Astrocyte (in vitro differentiated cells and primary cell): ENCODE results near the gene MYCBP2. TPM values are rescaled to one million over a fixed set of nuclear protein-coding genes. Genes with fewer than 3 reads are reported as not detected.
"Not testable (repeated sequence)": the region's sequence is repeated elsewhere in the genome, so short reads cannot be mapped to it uniquely, and the experiment has no call there.

Source experiments
- DNase-seq: peaks from one replicate; pipeline ENCODE4 v3.0.0-alpha.2; 2010; ENCODE audit warnings: low read depth
- FAIRE-seq: peaks from 2 replicates; lab custom pipeline; 2011; peaks lifted over from hg19 to GRCh38; lab: Jason Lieb, UNC
- H2AFZ ChIP-seq: 2 replicates; pipeline ENCODE4 v1.6.0; 2012; ENCODE audit warnings: low read depth, low read length, inconsistent platforms
- H3K27ac ChIP-seq: 2 replicates; pipeline ENCODE4 v1.5.1; 2011; ENCODE audit warnings: low read depth, low read length, inconsistent platforms
- H3K27me3 ChIP-seq: 2 replicates; pipeline ENCODE4 v1.6.0; 2011; ENCODE audit warnings: low read length, inconsistent platforms; ENCODE audit not compliant: insufficient read depth
- H3K36me3 ChIP-seq: 2 replicates; pipeline ENCODE4 v1.5.1; 2011; ENCODE audit warnings: low read length, inconsistent platforms; ENCODE audit not compliant: insufficient read depth
- H3K4me1 ChIP-seq: 2 replicates; pipeline ENCODE4 v1.5.1; 2011; ENCODE audit warnings: low read length, inconsistent platforms; ENCODE audit not compliant: insufficient read depth
- H3K4me2 ChIP-seq: 2 replicates; pipeline ENCODE4 v1.6.0; 2012; ENCODE audit warnings: low read length, inconsistent platforms
- H3K4me3 ChIP-seq: 2 replicates; pipeline ENCODE4 v1.5.1; 2011; ENCODE audit warnings: low read depth, mild to moderate bottlenecking, low read length, inconsistent platforms; ENCODE audit not compliant: insufficient read depth
- H3K79me2 ChIP-seq: 2 replicates; pipeline ENCODE4 v1.6.0; 2012; ENCODE audit warnings: mild to moderate bottlenecking, low read length, inconsistent platforms; ENCODE audit not compliant: insufficient read depth
- H3K9ac ChIP-seq: 2 replicates; pipeline ENCODE4 v1.6.0; 2012; ENCODE audit warnings: mild to moderate bottlenecking, low read length, inconsistent platforms
- H3K9me3 ChIP-seq: 2 replicates; pipeline ENCODE4 v1.5.1; 2012; ENCODE audit warnings: low read depth, mild to moderate bottlenecking, low read length, inconsistent platforms; ENCODE audit not compliant: insufficient read depth
- H4K20me1 ChIP-seq: 2 replicates; pipeline ENCODE4 v1.6.0; 2012; ENCODE audit warnings: low read length, inconsistent platforms; ENCODE audit not compliant: insufficient read depth
- H3K27ac Mint-ChIP-seq: one replicate; pipeline ENCODE4 v1.8.0; 2021; ENCODE audit warnings: mild to moderate bottlenecking, mixed read lengths; ENCODE audit not compliant: unreplicated experiment
- H3K27me3 Mint-ChIP-seq: one replicate; pipeline ENCODE4 v1.8.0; 2021; ENCODE audit warnings: low read depth, mixed read lengths; ENCODE audit not compliant: unreplicated experiment
- H3K36me3 Mint-ChIP-seq: one replicate; pipeline ENCODE4 v1.8.0; 2021; ENCODE audit warnings: low read depth, mixed read lengths; ENCODE audit not compliant: unreplicated experiment
- H3K4me1 Mint-ChIP-seq: one replicate; pipeline ENCODE4 v1.8.0; 2021; ENCODE audit warnings: low read depth, mixed read lengths; ENCODE audit not compliant: unreplicated experiment
- H3K4me3 Mint-ChIP-seq: one replicate; pipeline ENCODE4 v1.8.0; 2021; ENCODE audit warnings: mild to moderate bottlenecking, moderate library complexity, mixed read lengths; ENCODE audit not compliant: unreplicated experiment
- H3K9me3 Mint-ChIP-seq: one replicate; pipeline ENCODE4 v1.8.0; 2021; ENCODE audit warnings: mild to moderate bottlenecking, mixed read lengths; ENCODE audit not compliant: unreplicated experiment
- CTCF ChIP-seq: IDR thresholded peaks from 2 replicates; pipeline ENCODE4 v1.5.1; 2011; ENCODE audit warnings: low read depth, mild to moderate bottlenecking, inconsistent platforms, low read length, moderate library complexity; ENCODE audit not compliant: insufficient read depth
- EZH2 ChIP-seq: IDR thresholded peaks from 2 replicates; pipeline ENCODE4 v1.6.1; 2012; ENCODE audit warnings: mild to moderate bottlenecking, low read length, inconsistent platforms; ENCODE audit not compliant: insufficient read depth
- total RNA-seq: library from RNA; stranded (reverse); gene quantifications from 2 replicates; pipeline ENCODE4 v1.2.1, GENCODE V29; 2021

Gene MYCBP2
- total RNA-seq, 1 donor from 2014 or later = 72.3 TPM

DNA sequence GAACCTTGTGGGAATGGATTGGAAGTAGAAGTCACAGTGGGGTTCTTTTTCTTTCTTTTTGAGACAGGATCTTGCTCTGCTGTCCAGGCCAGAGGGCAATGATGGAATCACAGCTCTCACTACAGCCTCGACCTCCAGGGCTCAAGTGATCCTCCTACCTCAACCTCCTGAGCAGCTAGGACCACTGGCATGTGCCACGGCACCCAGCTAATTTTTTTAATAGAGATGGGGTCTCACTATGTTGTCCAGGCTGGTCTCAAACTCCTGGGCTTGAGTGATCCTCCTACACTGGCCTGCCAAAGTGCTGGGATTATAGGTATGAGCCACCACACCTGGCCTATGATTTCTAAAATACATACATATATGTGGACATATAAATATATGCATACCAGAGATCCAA, 111.4 kb downstream of the MYCBP2 start:
- H3K4me1 Mint-ChIP-seq = peaks cover 8% of the 10 kb centered on the region
- FAIRE-seq = no peak
- H3K27ac ChIP-seq = no peak overlapping the region
- no peak overlapping the region for H3K9ac ChIP-seq
- H3K27me3 Mint-ChIP-seq = no peaks in the 10 kb centered on the region
- H3K4me3 ChIP-seq = no peak overlapping the region
- H3K36me3 ChIP-seq = peaks cover 3% of the 10 kb centered on the region
- H4K20me1 ChIP-seq = no peaks in the 10 kb centered on the region
- no peaks in the 10 kb centered on the region for H3K9me3 Mint-ChIP-seq
- H2AFZ ChIP-seq = no peak overlapping the region
- H3K4me1 ChIP-seq = peaks cover 10% of the 10 kb centered on the region
- no peaks in the 10 kb centered on the region for H3K79me2 ChIP-seq
- no peak overlapping the region for H3K27ac Mint-ChIP-seq
- H3K27me3 ChIP-seq = no peaks in the 10 kb centered on the region
- H3K9me3 ChIP-seq = no peaks in the 10 kb centered on the region
- H3K4me2 ChIP-seq = no peak overlapping the region
- peaks cover 2% of the 10 kb centered on the region for H3K36me3 Mint-ChIP-seq
- DNase-seq = no peak
- no peak overlapping the region for H3K4me3 Mint-ChIP-seq
- TF ChIP-seq CTCF (no peak), EZH2 (no peak)

GRCh38 chr13:77213644-77214043, 113.2 kb downstream of the MYCBP2 start:
- Mint-ChIP-seq H3K4me1 (peaks cover 8% of the 10 kb centered on the region), H3K27me3 (no peaks in the 10 kb centered on the region), H3K27ac (peak overlapping the region; percentile 4), H3K9me3 (no peaks in the 10 kb centered on the region), H3K36me3 (peaks cover 7% of the 10 kb centered on the region), H3K4me3 (no peak overlapping the region)
- Histone ChIP-seq H4K20me1 (no peaks in the 10 kb centered on the region), H3K4me2 (peak overlapping the region; percentile 47), H3K79me2 (no peaks in the 10 kb centered on the region), H3K4me3 (no peak overlapping the region), H3K4me1 (peaks cover 10% of the 10 kb centered on the region), H3K9me3 (no peaks in the 10 kb centered on the region), H3K27me3 (no peaks in the 10 kb centered on the region), H2AFZ (no peak overlapping the region), H3K36me3 (peaks cover 3% of the 10 kb centered on the region), H3K27ac (peak overlapping the region; percentile 24), H3K9ac (no peak overlapping the region)
- peak; percentile 52 for FAIRE-seq
- DNase-seq = peak; percentile 70
- TF ChIP-seq CTCF (no peak), EZH2 (no peak)

DNA sequence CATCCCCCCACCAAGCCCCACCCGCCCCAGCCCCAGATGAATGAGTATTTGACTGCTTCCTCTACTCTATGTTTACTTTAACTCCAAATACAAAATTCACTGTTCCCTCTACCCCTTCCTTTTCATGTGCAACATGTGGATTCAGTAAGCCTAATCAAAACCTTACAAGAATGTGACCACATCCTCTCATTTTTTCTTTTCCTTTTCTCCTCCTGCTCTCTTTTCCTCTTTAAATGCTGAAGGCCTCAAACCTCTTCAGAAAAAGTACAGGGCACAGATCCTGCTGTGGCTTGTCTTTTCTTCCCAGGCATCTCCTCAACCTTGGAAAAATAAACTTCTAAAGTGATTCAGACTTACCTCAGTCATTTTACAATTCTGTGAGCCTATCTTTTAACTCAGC, 119.0 kb downstream of the MYCBP2 start:
- peaks cover 5% of the 10 kb centered on the region for H3K36me3 ChIP-seq
- H3K9me3 ChIP-seq = no peaks in the 10 kb centered on the region
- H3K4me3 Mint-ChIP-seq = peak overlapping the region; percentile 51
- H3K27ac ChIP-seq = no peak overlapping the region
- H2AFZ ChIP-seq = no peak overlapping the region
- TF ChIP-seq CTCF = no peak
- H3K9ac ChIP-seq = no peak overlapping the region
- H3K27me3 Mint-ChIP-seq = no peaks in the 10 kb centered on the region
- peak overlapping the region; percentile 48 for H3K4me2 ChIP-seq
- H3K27me3 ChIP-seq = no peaks in the 10 kb centered on the region
- DNase-seq (peak; percentile 91), FAIRE-seq (peak; percentile 66)
- H3K27ac Mint-ChIP-seq = peak overlapping the region; percentile 76
- no peaks in the 10 kb centered on the region for H4K20me1 ChIP-seq
- H3K4me1 ChIP-seq = peaks cover 6% of the 10 kb centered on the region
- H3K36me3 Mint-ChIP-seq = peaks cover 8% of the 10 kb centered on the region
- H3K4me3 ChIP-seq = no peak overlapping the region
- no peaks in the 10 kb centered on the region for H3K79me2 ChIP-seq
- no peaks in the 10 kb centered on the region for H3K9me3 Mint-ChIP-seq
- H3K4me1 Mint-ChIP-seq = peaks cover 11% of the 10 kb centered on the region

DNA sequence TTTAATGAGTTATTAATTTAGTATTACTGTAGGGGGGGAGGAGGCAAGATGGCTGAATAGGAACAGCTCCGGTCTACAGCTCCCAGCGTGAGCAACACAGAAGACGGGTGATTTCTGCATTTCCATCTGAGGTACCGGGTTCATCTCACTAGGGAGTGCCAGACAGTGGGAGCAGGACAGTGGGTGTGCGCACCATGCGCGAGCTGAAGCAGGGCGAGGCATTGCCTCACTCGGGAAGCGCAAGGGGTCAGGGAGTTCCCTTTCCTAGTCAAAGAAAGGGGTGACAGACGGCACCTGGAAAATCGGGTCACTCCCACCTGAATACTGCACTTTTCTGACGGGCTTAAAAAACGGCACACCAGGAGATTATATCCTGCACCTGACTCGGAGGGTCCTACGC, 127.9 kb downstream of the MYCBP2 start:
- H3K36me3 ChIP-seq = not testable (repeated sequence)

More for the DNA sequence above, 127.9 kb downstream of the MYCBP2 start:
- DNase-seq, H3K27ac Mint-ChIP-seq, H3K9ac ChIP-seq, H3K27me3 Mint-ChIP-seq, H3K9me3 Mint-ChIP-seq, H3K4me1 ChIP-seq, H3K9me3 ChIP-seq, H3K4me1 Mint-ChIP-seq, H3K79me2 ChIP-seq, FAIRE-seq, H3K4me3 Mint-ChIP-seq, H4K20me1 ChIP-seq, H3K36me3 Mint-ChIP-seq, H3K27ac ChIP-seq, H2AFZ ChIP-seq, H3K4me3 ChIP-seq, H3K4me2 ChIP-seq, H3K27me3 ChIP-seq: not testable (repeated sequence)
